Lower lobe of right lung (tissue), 2 donors: Measurements from ENCODE around the gene FOXD2. TPM values are rescaled to one million over a fixed set of nuclear protein-coding genes. Genes with fewer than 3 reads are reported as not detected.

Source experiments
- ATAC-seq, 2 donors: fragments of 200-7000 bp; cut with Tn5 transposase; one replicate each; pipeline ENCODE4 v1.9.1; 2020 to 2022; ENCODE audit warnings: mild to moderate bottlenecking in 2 of 2, moderate library complexity in 2 of 2
- DNase-seq: peaks from one replicate; pipeline ENCODE4 v3.0.0-alpha.2; 2020
- H3K27ac ChIP-seq: fragments of 200-600 bp; one replicate; pipeline ENCODE4 v1.8.0; 2022
- H3K27me3 ChIP-seq: fragments of 200-600 bp; one replicate; pipeline ENCODE4 v1.8.0; 2022; ENCODE audit warnings: low read depth
- H3K36me3 ChIP-seq: fragments of 200-600 bp; one replicate; pipeline ENCODE4 v1.8.0; 2022; ENCODE audit warnings: mild to moderate bottlenecking
- H3K4me1 ChIP-seq: fragments of 200-600 bp; one replicate; pipeline ENCODE4 v1.8.0; 2022
- H3K4me3 ChIP-seq: fragments of 200-600 bp; one replicate; pipeline ENCODE4 v1.8.0; 2022; ENCODE audit warnings: mild to moderate bottlenecking
- H3K9me3 ChIP-seq: fragments of 200-600 bp; one replicate; pipeline ENCODE4 v1.8.0; 2022
- intact Hi-C: fragments of 100-400 bp; cut with DNase I; formaldehyde crosslinking; loops from one replicate; pipeline ENCODE4 v1.11.0; 2022
- total RNA-seq: library from RNA; stranded (reverse); fragmentation: NEBNext Ultra II Directional; extraction: Animal tissue kit (Norgen Biotek cat#: 25700); gene quantifications from one replicate; pipeline ENCODE4 v1.2.1, GENCODE V29; 2021
- TF ChIP-seq, protein P1 (sequence below): fragments of 200-600 bp; IDR thresholded peaks from one replicate; pipeline ENCODE4 v1.8.0; 2022; ENCODE audit warnings: antibody characterized with exemption, mild to moderate bottlenecking
- donor health status: DM: no; HTN: yes; CAD: no; lungs with severe emphysema.

The FOXD2 gene
- total RNA-seq, 1 donor from 2014 or later, result 0.44 TPM

DNA sequence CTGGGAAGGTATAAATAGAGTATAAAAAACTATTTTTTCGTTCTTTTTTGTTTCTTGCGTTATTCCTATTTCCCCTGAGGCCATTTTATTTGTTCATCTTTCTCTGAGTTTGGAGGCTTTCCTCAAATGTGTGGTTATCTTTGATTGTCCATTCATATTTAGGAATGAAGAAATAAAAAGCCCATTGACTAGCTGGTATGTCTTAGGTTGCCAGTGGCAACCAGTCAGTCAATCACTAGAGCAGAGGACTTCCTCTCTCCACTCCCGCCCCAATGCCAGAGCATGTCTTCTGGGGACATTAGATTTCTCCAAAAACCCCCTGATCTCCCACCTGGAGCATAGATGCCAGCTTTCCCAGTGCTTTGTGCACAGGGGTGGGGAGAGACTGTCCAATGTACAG lies 42.4 kb upstream of the FOXD2 start:
- intact Hi-C loops, result no loop called here
- Histone ChIP-seq H3K27me3 (peaks cover 15% of the 10 kb centered on the region), H3K36me3 (no peaks in the 10 kb centered on the region), H3K9me3 (no peaks in the 10 kb centered on the region), H3K4me3 (no peak overlapping the region), H3K4me1 (no peaks in the 10 kb centered on the region), H3K27ac (no peak overlapping the region)
- ATAC-seq, result no peak
- TF ChIP-seq, protein P1, sequence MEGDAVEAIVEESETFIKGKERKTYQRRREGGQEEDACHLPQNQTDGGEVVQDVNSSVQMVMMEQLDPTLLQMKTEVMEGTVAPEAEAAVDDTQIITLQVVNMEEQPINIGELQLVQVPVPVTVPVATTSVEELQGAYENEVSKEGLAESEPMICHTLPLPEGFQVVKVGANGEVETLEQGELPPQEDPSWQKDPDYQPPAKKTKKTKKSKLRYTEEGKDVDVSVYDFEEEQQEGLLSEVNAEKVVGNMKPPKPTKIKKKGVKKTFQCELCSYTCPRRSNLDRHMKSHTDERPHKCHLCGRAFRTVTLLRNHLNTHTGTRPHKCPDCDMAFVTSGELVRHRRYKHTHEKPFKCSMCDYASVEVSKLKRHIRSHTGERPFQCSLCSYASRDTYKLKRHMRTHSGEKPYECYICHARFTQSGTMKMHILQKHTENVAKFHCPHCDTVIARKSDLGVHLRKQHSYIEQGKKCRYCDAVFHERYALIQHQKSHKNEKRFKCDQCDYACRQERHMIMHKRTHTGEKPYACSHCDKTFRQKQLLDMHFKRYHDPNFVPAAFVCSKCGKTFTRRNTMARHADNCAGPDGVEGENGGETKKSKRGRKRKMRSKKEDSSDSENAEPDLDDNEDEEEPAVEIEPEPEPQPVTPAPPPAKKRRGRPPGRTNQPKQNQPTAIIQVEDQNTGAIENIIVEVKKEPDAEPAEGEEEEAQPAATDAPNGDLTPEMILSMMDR, result no peak
- DNase-seq, result no peak

DNA sequence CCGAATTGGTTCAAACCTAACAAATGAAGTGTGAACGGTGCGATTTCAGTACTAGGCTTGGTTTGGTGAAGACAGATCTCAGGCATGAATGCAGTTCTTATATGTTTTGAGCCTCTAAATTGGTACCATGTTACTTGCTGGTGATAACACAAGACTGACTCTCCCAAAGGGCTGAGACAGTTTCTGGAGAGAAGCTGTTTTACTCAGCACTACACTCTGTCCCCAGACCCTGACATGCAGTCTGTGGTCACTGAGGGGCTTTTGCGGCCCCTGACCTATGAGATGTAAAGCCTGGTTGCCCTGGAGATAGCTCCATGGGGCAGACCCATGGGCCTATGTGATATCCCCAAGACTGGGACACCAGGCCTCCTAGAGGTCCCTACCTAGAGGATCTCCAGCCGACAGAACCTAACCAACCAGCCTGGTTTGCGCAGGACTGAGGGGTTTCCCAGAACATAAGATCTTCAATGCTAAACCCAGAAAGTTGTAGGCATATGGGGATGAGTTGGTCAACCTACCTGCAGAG lies 41.1 kb upstream of the FOXD2 start:
- intact Hi-C loops, result no loop called here
- DNase-seq (no peak), ATAC-seq (no peak)
- H3K9me3 ChIP-seq, result no peaks in the 10 kb centered on the region
- H3K27me3 ChIP-seq, result peaks cover 14% of the 10 kb centered on the region
- TF ChIP-seq, protein P1, result no peak
- H3K4me1 ChIP-seq, result no peaks in the 10 kb centered on the region
- H3K4me3 ChIP-seq, result no peak overlapping the region
- H3K36me3 ChIP-seq, result no peaks in the 10 kb centered on the region
- no peak overlapping the region for H3K27ac ChIP-seq

DNA sequence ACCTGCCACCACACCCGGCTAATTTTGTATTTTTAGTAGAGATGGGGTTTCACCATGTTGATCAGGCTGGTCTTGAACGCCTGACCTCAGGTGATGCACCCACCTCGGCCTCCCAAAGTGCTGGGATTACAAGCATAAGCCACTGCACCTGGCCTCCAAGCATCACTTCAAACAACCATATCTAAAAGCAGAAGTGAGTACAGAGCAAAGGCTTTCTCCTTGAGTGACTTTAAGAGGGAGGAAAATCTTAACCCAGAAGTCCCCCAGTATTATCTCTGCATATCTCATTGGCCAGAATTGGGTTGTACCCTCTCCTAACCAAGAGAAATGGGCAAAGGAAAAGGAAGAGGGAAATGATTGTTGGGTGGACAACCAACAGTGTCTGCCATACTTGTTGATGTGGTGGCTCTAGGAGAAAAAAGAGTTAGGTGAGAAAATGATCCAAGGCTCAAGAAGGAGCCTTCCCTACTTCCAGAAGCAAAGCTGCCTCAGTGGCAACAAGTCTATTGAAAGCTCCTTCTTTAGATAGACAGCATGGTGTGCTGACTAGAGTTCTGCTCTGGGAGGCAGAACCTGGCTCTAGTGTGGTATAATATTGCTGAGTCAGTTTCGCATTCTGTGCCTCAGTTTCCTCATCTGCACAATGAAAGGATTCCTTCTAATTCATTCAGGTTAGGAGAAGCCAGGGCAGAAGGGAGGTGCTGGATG lies 38.6 kb upstream of the FOXD2 start:
- ATAC-seq (no peak), DNase-seq (no peak)
- TF ChIP-seq, protein P1, result no peak
- no peak overlapping the region for H3K4me3 ChIP-seq
- H3K36me3 ChIP-seq, result no peaks in the 10 kb centered on the region
- H3K27me3 ChIP-seq, result peaks cover 4% of the 10 kb centered on the region
- H3K4me1 ChIP-seq, result no peaks in the 10 kb centered on the region
- no peaks in the 10 kb centered on the region for H3K9me3 ChIP-seq
- intact Hi-C loops, result no loop called here
- no peak overlapping the region for H3K27ac ChIP-seq

DNA sequence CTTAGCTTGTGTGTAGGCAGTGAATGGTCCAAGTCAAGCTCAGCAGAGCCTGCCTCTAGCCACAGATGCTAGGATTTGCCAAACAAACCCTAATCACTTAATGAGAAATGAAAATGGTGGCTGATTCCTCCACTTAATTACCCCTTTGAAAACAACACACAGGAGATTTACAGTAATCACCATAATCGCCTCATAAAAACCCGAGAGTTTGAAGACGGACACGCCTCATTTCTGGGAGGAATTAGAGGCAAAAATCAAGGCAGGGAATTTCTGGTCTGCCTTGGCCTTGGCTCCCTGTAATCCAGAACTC lies 38.0 kb upstream of the FOXD2 start:
- Histone ChIP-seq H3K4me1 (no peaks in the 10 kb centered on the region), H3K36me3 (no peaks in the 10 kb centered on the region), H3K27me3 (peaks cover 4% of the 10 kb centered on the region), H3K27ac (no peak overlapping the region), H3K4me3 (no peak overlapping the region), H3K9me3 (no peaks in the 10 kb centered on the region)
- TF ChIP-seq, protein P1, result no peak
- DNase-seq, result no peak
- no peak for ATAC-seq
- intact Hi-C loops, result no loop called here

DNA sequence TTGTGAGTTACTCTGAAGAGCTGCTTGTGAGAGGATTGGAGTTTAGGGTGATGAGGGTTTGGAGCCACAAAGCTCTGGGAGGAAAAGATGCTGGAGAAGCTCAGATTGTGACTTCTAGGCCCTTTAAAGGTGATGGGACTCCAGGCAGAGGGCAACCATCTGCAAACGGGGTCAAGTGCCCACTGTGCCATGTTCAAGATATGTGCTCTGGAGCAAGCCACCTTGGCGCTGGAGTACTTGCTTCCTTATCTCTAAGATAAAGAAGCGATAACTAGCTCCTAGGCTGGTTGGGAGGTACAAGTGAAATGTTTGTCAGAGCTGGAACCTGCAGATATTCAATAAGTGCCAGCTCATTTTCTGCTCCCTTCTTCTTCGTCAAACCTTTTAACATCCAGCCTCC lies 36.1 kb upstream of the FOXD2 start:
- TF ChIP-seq, protein P1, result no peak
- Histone ChIP-seq H3K4me3 (no peak overlapping the region), H3K27me3 (peaks cover 4% of the 10 kb centered on the region), H3K4me1 (no peaks in the 10 kb centered on the region), H3K9me3 (no peaks in the 10 kb centered on the region), H3K36me3 (no peaks in the 10 kb centered on the region), H3K27ac (no peak overlapping the region)
- DNase-seq (no peak), ATAC-seq (no peak)
- intact Hi-C loops, result no loop called here
